A549 (cell line): ENCODE measurements around the gene ACSF3. TPM values are rescaled to one million over a fixed set of nuclear protein-coding genes. Genes with fewer than 3 reads are reported as not detected.
"Not testable (repeated sequence)": the region's sequence is repeated elsewhere in the genome, so short reads cannot be mapped to it uniquely, and the experiment has no call there.

ENCODE experiments used
- ATAC-seq, 2 experiments: fragments of 200-7000 bp in 1 of 2; fragments of >200 bp in 1 of 2; cut with Nextera tagmentation in 1 of 2; cut with Tn5 transposase in 1 of 2; 3 replicates each; pipeline versions ENCODE4 v1.8.0 to v1.9.1; 2018 to 2020; ENCODE audit warnings: mild to moderate bottlenecking in 1 of 2, moderate library complexity in 1 of 2
- CTCF ChIA-PET: fragments of 300-600 bp; sonication (Branson Sonifier 250); formaldehyde crosslinking; extraction: SDS; loops from one replicate; lab custom pipeline; 2021; ENCODE audit warnings: antibody characterized with exemption, inconsistent platforms; lab: Yijun Ruan, JAX
- POLR2A ChIA-PET: fragments of 350-600 bp; formaldehyde crosslinking; extraction: SDS; loops from one replicate; lab custom pipeline; 2021; ENCODE audit warnings: antibody characterized with exemption, inconsistent platforms; lab: Yijun Ruan, JAX
- DNase-seq, 2 experiments: peaks; one replicate each; pipeline versions ENCODE4 v3.0.0 to v3.0.0-alpha.2; 2011 to 2016; ENCODE audit warnings: low read depth in 1 of 2, low spot score in 1 of 2
- FAIRE-seq: peaks from 2 replicates; lab custom pipeline; 2011; peaks lifted over from hg19 to GRCh38; lab: Jason Lieb, UNC
- H3K27ac ChIP-seq, 2 experiments: fragments of >200 bp; sonication (Bioruptor Twin); formaldehyde crosslinking; 3 replicates each; pipeline ENCODE4 v1.5.1; 2016 to 2017
- H3K4me1 ChIP-seq: fragments of >200 bp; sonication (Bioruptor Twin); formaldehyde crosslinking; 3 replicates; pipeline ENCODE4 v1.6.1; 2016
- H3K4me2 ChIP-seq: fragments of >200 bp; sonication (Bioruptor Twin); formaldehyde crosslinking; 3 replicates; pipeline ENCODE4 v1.6.1; 2016
- H3K4me3 ChIP-seq: fragments of >200 bp; sonication (Bioruptor Twin); formaldehyde crosslinking; 3 replicates; pipeline ENCODE4 v1.5.1; 2016
- H3K9me3 ChIP-seq: fragments of >200 bp; sonication (Bioruptor Twin); formaldehyde crosslinking; 3 replicates; pipeline ENCODE4 v1.6.1; 2016
- BHLHE40 ChIP-seq: IDR thresholded peaks from 2 replicates; pipeline ENCODE4 v1.6.1; 2012; ENCODE audit warnings: low read depth, low read length, inconsistent platforms
- CBX2 ChIP-seq: fragments of 200-600 bp; sonication (generic); IDR thresholded peaks from 2 replicates; pipeline ENCODE4 v1.6.1; 2016; ENCODE audit warnings: low read depth, mild to moderate bottlenecking, borderline replicate concordance
- CHD4 ChIP-seq: fragments of 200-600 bp; sonication (generic); IDR thresholded peaks from 2 replicates; pipeline ENCODE4 v1.6.1; 2016; ENCODE audit warnings: antibody characterized with exemption, mild to moderate bottlenecking, borderline replicate concordance
- EHF ChIP-seq: fragments of 250-450 bp; sonication (Bioruptor Pico); IDR thresholded peaks from 2 replicates; pipeline ENCODE4 v1.5.0; 2020; ENCODE audit warnings: mild to moderate bottlenecking
- ELK1 ChIP-seq: fragments of 150-350 bp; IDR thresholded peaks from 2 replicates; pipeline ENCODE4 v1.6.1; 2014; ENCODE audit warnings: low read depth, mild to moderate bottlenecking, low read length
- HDAC2 ChIP-seq: fragments of 200-600 bp; sonication (generic); IDR thresholded peaks from 2 replicates; pipeline ENCODE4 v1.6.1; 2016
- HOXA7 ChIP-seq: fragments of 250-450 bp; sonication (Bioruptor Pico); IDR thresholded peaks from 2 replicates; pipeline ENCODE4 v1.5.0; 2020; ENCODE audit warnings: mild to moderate bottlenecking, moderate library complexity
- KDM1A ChIP-seq: fragments of 200-600 bp; sonication (generic); IDR thresholded peaks from 2 replicates; pipeline ENCODE4 v1.6.1; 2016; ENCODE audit warnings: low read depth, mild to moderate bottlenecking
- MAFK ChIP-seq: fragments of 450-650 bp; IDR thresholded peaks from 2 replicates; pipeline ENCODE4 v1.6.1; 2014; ENCODE audit not compliant: partially characterized antibody
- NR3C1 ChIP-seq: fragments of >200 bp; sonication (Bioruptor Twin); formaldehyde crosslinking; IDR thresholded peaks from 3 replicates; pipeline ENCODE4 v1.6.1; 2017
- PHF8 ChIP-seq: fragments of 200-600 bp; sonication (generic); IDR thresholded peaks from 2 replicates; pipeline ENCODE4 v1.6.1; 2016; ENCODE audit warnings: low read depth, mild to moderate bottlenecking, antibody characterized with exemption, moderate library complexity, borderline replicate concordance
- RAD21 ChIP-seq, 2 experiments: fragments of >200 bp in 1 of 2; sonication (Bioruptor Twin) in 1 of 2; formaldehyde crosslinking in 1 of 2; IDR thresholded peaks in 1 of 2; conservative IDR thresholded peaks in 1 of 2; 2 replicates in 1 of 2; 3 replicates in 1 of 2; pipeline ENCODE4 v1.6.1; 2012 to 2018; ENCODE audit warnings: inconsistent platforms in 1 of 2
- RARB ChIP-seq: fragments of 250-450 bp; sonication (Bioruptor Pico); IDR thresholded peaks from 2 replicates; pipeline ENCODE4 v1.8.0; 2021; ENCODE audit warnings: mild to moderate bottlenecking, moderate library complexity
- RFX5 ChIP-seq: fragments of 450-650 bp; IDR thresholded peaks from 2 replicates; pipeline ENCODE4 v1.7.1; 2014; ENCODE audit warnings: antibody characterized with exemption, mild to moderate bottlenecking, moderate library complexity
- SMC3 ChIP-seq: fragments of >200 bp; sonication (Bioruptor Twin); formaldehyde crosslinking; IDR thresholded peaks from 3 replicates; pipeline ENCODE4 v1.6.1; 2018; ENCODE audit warnings: inconsistent platforms
- TFCP2L1 ChIP-seq: fragments of 250-450 bp; sonication (Bioruptor Pico); IDR thresholded peaks from 2 replicates; pipeline ENCODE4 v1.5.0; 2021; ENCODE audit warnings: mild to moderate bottlenecking
- TP53 ChIP-seq: fragments of 250-450 bp; sonication (Bioruptor Pico); IDR thresholded peaks from 2 replicates; pipeline ENCODE4 v1.5.0; 2021; ENCODE audit warnings: mild to moderate bottlenecking, moderate library complexity
- ZFP36 ChIP-seq: fragments of 450-650 bp; IDR thresholded peaks from 2 replicates; pipeline ENCODE4 v1.6.1; 2014; ENCODE audit warnings: borderline replicate concordance; ENCODE audit not compliant: partially characterized antibody
- ZNF302 ChIP-seq: fragments of 250-450 bp; sonication (Bioruptor Pico); IDR thresholded peaks from 2 replicates; pipeline ENCODE4 v1.9.0; 2021; ENCODE audit warnings: inconsistent platforms, mild to moderate bottlenecking, moderate library complexity
- WGBS: methylation state at CpG from one replicate; pipeline ENCODE4 v1.1.6; 2017; ENCODE audit errors: missing lambda C conversion rate; 5-methylcytosine and 5-hydroxymethylcytosine counted together
- polyA plus RNA-seq, 4 experiments: library from polyadenylated mRNA; depleted of rRNA in 3 of 4; stranded (reverse); fragments of >200 nt; fragmentation: RNase III in 1 of 4; extraction: RNeasy Plus Mini Kit Qiagen cat#74134 plus additional on column Dnase treatment in 1 of 4; gene quantifications; 2 replicates in 3 of 4; 3 replicates in 1 of 4; pipeline ENCODE4 v1.2.3, GENCODE V29; 2011 to 2017
- TF ChIP-seq, protein P1 (sequence below): IDR thresholded peaks from 2 replicates; pipeline ENCODE4 v1.6.1; 2012; ENCODE audit warnings: low read depth, borderline replicate concordance
- TF ChIP-seq, protein P2 (sequence below): IDR thresholded peaks from 2 replicates; pipeline ENCODE4 v1.6.1; 2012

ACSF3 gene
- polyA plus RNA-seq, 2 of the 4 experiments (the other 2 are of a cell fraction), result 9.8 to 13.1 TPM

DNA sequence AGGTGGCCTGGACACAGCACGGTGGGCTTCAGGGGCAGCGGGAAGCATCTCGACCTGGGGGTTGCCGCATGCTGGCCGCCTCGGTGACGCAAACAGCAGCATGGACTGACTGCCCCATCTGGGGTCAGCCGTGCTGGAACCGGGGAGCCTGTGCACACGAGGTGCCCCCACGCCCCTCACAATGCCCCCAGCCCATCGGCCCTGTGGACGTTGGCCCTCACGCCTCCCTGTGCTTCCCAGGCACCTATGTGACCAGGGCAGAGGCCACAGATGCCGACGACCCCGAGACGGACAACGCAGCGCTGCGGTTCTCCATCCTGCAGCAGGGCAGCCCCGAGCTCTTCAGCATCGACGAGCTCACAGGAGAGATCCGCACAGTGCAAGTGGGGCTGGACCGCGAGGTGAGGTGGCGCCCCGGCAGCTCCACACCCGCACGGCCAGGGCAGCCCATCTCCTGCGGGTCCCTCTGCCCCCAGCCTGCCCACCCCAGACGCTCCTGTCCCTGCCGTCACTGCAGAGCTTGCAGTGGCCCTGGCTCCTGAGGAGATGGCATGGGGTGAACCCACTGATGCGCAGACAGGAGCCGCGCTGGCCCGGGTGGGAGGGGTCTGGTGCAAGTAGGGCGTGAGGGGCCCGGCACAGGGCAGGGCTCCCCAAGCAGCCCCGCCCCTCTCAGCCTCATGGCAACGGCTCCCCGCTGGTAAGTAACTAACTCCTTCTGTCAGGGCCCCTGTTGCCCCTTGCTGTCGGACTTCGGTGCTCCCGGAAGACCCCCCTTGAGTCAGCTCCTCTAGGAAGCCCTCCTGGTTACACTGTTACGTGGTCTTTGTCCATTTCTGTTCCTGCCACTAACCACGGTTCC is 91.5 kb downstream of the ACSF3 start:
- no peak overlapping the region for H3K4me3 ChIP-seq
- ATAC-seq, result peak in 1 of 2 experiments; percentile 13; a peak in 3 of 6 replicates
- no peak overlapping the region for H3K27ac ChIP-seq
- H3K4me2 ChIP-seq, result no peak overlapping the region
- 57% methylated on average over 32 of the region's 48 CpGs for WGBS
- TF ChIP-seq TFCP2L1 (CRISPR knock-in tag), result no peak
- no peak for TF ChIP-seq HOXA7 (CRISPR knock-in tag)
- no peak for TF ChIP-seq ZNF302 (CRISPR knock-in tag)
- TF ChIP-seq RAD21 (conservative IDR thresholded peaks at IDR 0.05 in 1 of 2, IDR thresholded peaks at IDR 0.05 in 1 of 2), result no peak
- no peak for TF ChIP-seq ELK1
- TF ChIP-seq RARB (CRISPR knock-in tag), result no peak
- TF ChIP-seq, protein P1, sequence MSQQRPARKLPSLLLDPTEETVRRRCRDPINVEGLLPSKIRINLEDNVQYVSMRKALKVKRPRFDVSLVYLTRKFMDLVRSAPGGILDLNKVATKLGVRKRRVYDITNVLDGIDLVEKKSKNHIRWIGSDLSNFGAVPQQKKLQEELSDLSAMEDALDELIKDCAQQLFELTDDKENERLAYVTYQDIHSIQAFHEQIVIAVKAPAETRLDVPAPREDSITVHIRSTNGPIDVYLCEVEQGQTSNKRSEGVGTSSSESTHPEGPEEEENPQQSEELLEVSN, result no peak
- no peak for TF ChIP-seq SMC3
- no peak for TF ChIP-seq EHF
- TF ChIP-seq MAFK, result no peak
- no peak for TF ChIP-seq TP53 (CRISPR knock-in tag)
- no peak for TF ChIP-seq ZFP36
- no peak for TF ChIP-seq PHF8
- no peak for TF ChIP-seq BHLHE40
- TF ChIP-seq, protein P2, sequence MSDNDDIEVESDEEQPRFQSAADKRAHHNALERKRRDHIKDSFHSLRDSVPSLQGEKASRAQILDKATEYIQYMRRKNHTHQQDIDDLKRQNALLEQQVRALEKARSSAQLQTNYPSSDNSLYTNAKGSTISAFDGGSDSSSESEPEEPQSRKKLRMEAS, result no peak
- TF ChIP-seq CBX2, result no peak
- TF ChIP-seq NR3C1, result no peak
- TF ChIP-seq RFX5, result no peak
- TF ChIP-seq, all 56 proteins: peak for 0
- FAIRE-seq (no peak), DNase-seq (no peak)
- CTCF ChIA-PET, result no interaction called here
- POLR2A ChIA-PET, result no interaction called here
- Histone ChIP-seq H3K4me1 (no peaks in the 10 kb centered on the region), H3K9me3 (no peaks in the 10 kb centered on the region)

GRCh38 chr16:89185887-89186592 is 92.4 kb downstream of the ACSF3 start:
- FAIRE-seq, H3K4me3 ChIP-seq, ATAC-seq, CTCF ChIA-PET, H3K9me3 ChIP-seq, H3K27ac ChIP-seq, H3K4me2 ChIP-seq, H3K4me1 ChIP-seq, DNase-seq, POLR2A ChIA-PET: not testable (repeated sequence)
- peak; percentile 97 for TF ChIP-seq CHD4
- TF ChIP-seq KDM1A, result peak; percentile 66
- 64% methylated on average over 11 of the region's 30 CpGs for WGBS

DNA sequence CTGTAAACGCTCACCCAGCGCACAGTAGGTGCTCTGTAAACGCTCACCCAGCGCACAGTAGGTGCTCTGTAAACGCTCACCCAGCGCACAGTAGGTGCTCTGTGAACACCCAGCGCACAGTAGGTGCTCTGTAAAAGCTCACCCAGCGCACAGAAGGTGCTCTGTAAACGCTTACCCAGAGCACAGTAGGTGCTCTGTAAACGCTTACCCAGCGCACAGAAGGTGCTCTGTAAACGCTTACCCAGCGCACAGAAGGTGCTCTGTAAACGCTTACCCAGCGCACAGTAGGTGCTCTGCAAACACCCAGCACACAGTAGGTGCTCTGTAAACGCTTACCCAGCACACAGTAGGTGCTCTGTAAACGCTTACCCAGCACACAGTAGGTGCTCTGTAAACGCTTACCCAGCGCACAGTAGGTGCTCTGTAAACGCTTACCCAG is 93.0 kb downstream of the ACSF3 start:
- POLR2A ChIA-PET, H3K4me2 ChIP-seq, ATAC-seq, FAIRE-seq, CTCF ChIA-PET, DNase-seq, H3K9me3 ChIP-seq, H3K4me3 ChIP-seq, H3K4me1 ChIP-seq, H3K27ac ChIP-seq: not testable (repeated sequence)
- TF ChIP-seq CHD4 (peak; percentile 98; the same call in 1 of the 2 replicates), KDM1A (peak; percentile 97), HDAC2 (peak; percentile 71)
- 57% methylated on average over 15 of the region's 20 CpGs for WGBS
